SK-N-SH (cell line): ENCODE data around the gene SERPINE2. TPM values are rescaled to one million over a fixed set of nuclear protein-coding genes. Genes with fewer than 3 reads are reported as not detected.

ENCODE experiments used
- CTCF ChIA-PET: fragments of 300-600, 350-600 bp; formaldehyde crosslinking; extraction: SDS; loops from one replicate; lab custom pipeline; 2021; lab: Yijun Ruan, JAX
- POLR2A ChIA-PET: fragments of 350-600 bp; sonication (Branson Sonifier 250); formaldehyde crosslinking; extraction: SDS; loops from one replicate; lab custom pipeline; 2020; ENCODE audit warnings: antibody characterized with exemption, inconsistent platforms; lab: Yijun Ruan, JAX
- DNase-seq: peaks from one replicate; pipeline ENCODE4 v3.0.0; 2012
- H2AFZ ChIP-seq: fragments of 200-600 bp; sonication (generic); 2 replicates; pipeline ENCODE4 v1.8.1; 2016; ENCODE audit warnings: antibody characterized with exemption, mild to moderate bottlenecking, low read depth
- H3F3A ChIP-seq: fragments of 200-600 bp; sonication (generic); replicated peaks from 2 replicates; pipeline ENCODE3; 2016; ENCODE audit warnings: antibody characterized with exemption, mild to moderate bottlenecking; ENCODE audit not compliant: insufficient read depth
- H3K27ac ChIP-seq, 2 experiments: fragments of 200-500 bp in 1 of 2; fragments of 200-600 bp in 1 of 2; sonication (Bioruptor generic) in 1 of 2; sonication (generic), shearing (Covaris generic) in 1 of 2; 2 replicates each; pipeline versions ENCODE4 v1.5.1 to v1.6.1; 2014 to 2016; ENCODE audit warnings: low read depth in 2 of 2, inconsistent platforms in 1 of 2, low read length in 1 of 2, mild to moderate bottlenecking in 1 of 2, mixed read lengths in 1 of 2
- H3K27me3 ChIP-seq: fragments of 200-600 bp; sonication (generic), shearing (Covaris generic); 2 replicates; pipeline ENCODE4 v1.6.1; 2016; ENCODE audit warnings: mixed run types; ENCODE audit not compliant: insufficient read depth
- H3K36me3 ChIP-seq, 2 experiments: fragments of 200-500 bp in 1 of 2; fragments of 200-600 bp in 1 of 2; sonication (Bioruptor generic) in 1 of 2; sonication (generic) in 1 of 2; replicated peaks in 1 of 2; 2 replicates each; pipeline versions ENCODE3 to v1.5.1; 2014 to 2016; ENCODE audit warnings: low read length in 1 of 2, mild to moderate bottlenecking in 1 of 2; ENCODE audit not compliant: insufficient read depth in 2 of 2, control insufficient read depth in 1 of 2
- H3K4me1 ChIP-seq, 2 experiments: fragments of 200-500 bp in 1 of 2; fragments of 200-600 bp in 1 of 2; sonication (Bioruptor generic) in 1 of 2; sonication (generic), shearing (Covaris generic) in 1 of 2; 2 replicates each; pipeline versions ENCODE4 v1.5.1 to v1.6.1; 2014 to 2016; ENCODE audit warnings: low read depth in 1 of 2, low read length in 1 of 2, mixed run types in 1 of 2; ENCODE audit not compliant: insufficient read depth in 2 of 2, control insufficient read depth in 1 of 2
- H3K4me2 ChIP-seq: fragments of 200-600 bp; sonication (generic), shearing (Covaris generic); 2 replicates; pipeline ENCODE4 v1.6.1; 2017; ENCODE audit warnings: mixed run types
- H3K4me3 ChIP-seq, 2 experiments: fragments of 200-500 bp in 1 of 2; fragments of 200-600 bp in 1 of 2; sonication (Bioruptor generic) in 1 of 2; sonication (generic), shearing (Covaris generic) in 1 of 2; 2 replicates each; pipeline versions ENCODE4 v1.5.1 to v1.8.1; 2014 to 2016; ENCODE audit warnings: low read depth in 2 of 2, inconsistent platforms in 1 of 2, low read length in 1 of 2, mild to moderate bottlenecking in 1 of 2, mixed read lengths in 1 of 2, moderate library complexity in 1 of 2
- H3K79me2 ChIP-seq: fragments of 200-600 bp; sonication (generic); 2 replicates; pipeline ENCODE4 v1.8.1; 2017; ENCODE audit warnings: mild to moderate bottlenecking; ENCODE audit not compliant: insufficient read depth
- H3K9ac ChIP-seq: fragments of 200-600 bp; sonication (generic); 2 replicates; pipeline ENCODE4 v1.6.1; 2017; ENCODE audit warnings: mixed run types
- H3K9me2 ChIP-seq: fragments of 200-600 bp; sonication (generic); 2 replicates; pipeline ENCODE4 v1.6.1; 2017; ENCODE audit warnings: mixed run types
- H3K9me3 ChIP-seq: fragments of 200-600 bp; sonication (generic); 2 replicates; pipeline ENCODE4 v1.6.1; 2017; ENCODE audit warnings: mixed run types, mild to moderate bottlenecking, moderate library complexity
- H4K20me1 ChIP-seq: fragments of 200-600 bp; sonication (generic); 2 replicates; pipeline ENCODE4 v1.6.1; 2017; ENCODE audit warnings: mild to moderate bottlenecking, mixed run types; ENCODE audit not compliant: insufficient read depth
- CHD2 ChIP-seq: fragments of 150-350 bp; IDR thresholded peaks from 2 replicates; pipeline ENCODE4 v1.6.1; 2018; ENCODE audit warnings: low read length; ENCODE audit not compliant: partially characterized antibody
- CTCF ChIP-seq: fragments of 200-600 bp; sonication (generic); IDR thresholded peaks from 2 replicates; pipeline ENCODE4 v1.6.1; 2017; ENCODE audit warnings: antibody characterized with exemption, mild to moderate bottlenecking, moderate library complexity
- ELF1 ChIP-seq: IDR thresholded peaks from 2 replicates; pipeline ENCODE4 v1.4.0; 2012
- MAX ChIP-seq: IDR thresholded peaks from 2 replicates; pipeline ENCODE4 v1.4.0; 2012; ENCODE audit warnings: low read depth
- MEF2A ChIP-seq: IDR thresholded peaks from 2 replicates; pipeline ENCODE4 v1.4.0; 2012; ENCODE audit warnings: low read depth, borderline replicate concordance
- MXI1 ChIP-seq: IDR thresholded peaks from 2 replicates; pipeline ENCODE4 v1.6.1; 2012; ENCODE audit warnings: mild to moderate bottlenecking, low read depth, low read length, improper control_type of control experiment
- RFX5 ChIP-seq: IDR thresholded peaks from 2 replicates; pipeline ENCODE4 v1.6.1; 2012; ENCODE audit warnings: mild to moderate bottlenecking, improper control_type of control experiment, low read length
- RXRA ChIP-seq: IDR thresholded peaks from 2 replicates; pipeline ENCODE4 v1.4.0; 2012; ENCODE audit warnings: low read depth, mild to moderate bottlenecking, borderline replicate concordance
- SMC3 ChIP-seq: IDR thresholded peaks from 2 replicates; pipeline ENCODE4 v1.6.1; 2012; ENCODE audit warnings: low read depth, low read length, improper control_type of control experiment
- TAF1 ChIP-seq: IDR thresholded peaks from 2 replicates; pipeline ENCODE4 v1.6.1; 2012; ENCODE audit warnings: low read depth, mild to moderate bottlenecking, low read length, moderate library complexity, borderline replicate concordance
- TCF12 ChIP-seq: IDR thresholded peaks from 2 replicates; pipeline ENCODE4 v1.4.0; 2012
- TEAD4 ChIP-seq: IDR thresholded peaks from 2 replicates; pipeline ENCODE4 v1.4.0; 2012; ENCODE audit warnings: mild to moderate bottlenecking, borderline replicate concordance; ENCODE audit not compliant: insufficient read depth
- USF1 ChIP-seq: IDR thresholded peaks from 2 replicates; pipeline ENCODE4 v1.4.0; 2012; ENCODE audit warnings: low read depth, borderline replicate concordance
- USF2 ChIP-seq: fragments of 150-350 bp; IDR thresholded peaks from 2 replicates; pipeline ENCODE4 v1.6.1; 2017; ENCODE audit warnings: antibody characterized with exemption, low read length, low read depth, borderline replicate concordance
- WGBS: methylation state at CpG from one replicate; pipeline ENCODE4 v1.1.6; 2017; ENCODE audit warnings: low lambda C conversion rate; 5-methylcytosine and 5-hydroxymethylcytosine counted together
- polyA plus RNA-seq, 3 experiments: library from polyadenylated mRNA; depleted of rRNA; stranded (reverse); fragments of >200 nt; gene quantifications; 2 replicates each; pipeline ENCODE4 v1.2.3, GENCODE V29; 2012

Gene SERPINE2
- polyA plus RNA-seq, 1 of the 3 experiments (the other 2 are of a cell fraction) = 249 TPM

GRCh38 chr2:223950448-223951347 lies 88.4 kb downstream of the SERPINE2 start:
- Histone ChIP-seq H2AFZ (no peak overlapping the region), H3K9me3 (no peaks in the 10 kb centered on the region), H3K4me2 (no peak overlapping the region), H3K9me2 (no peaks in the 10 kb centered on the region), H3K79me2 (no peaks in the 10 kb centered on the region), H3K36me3 (no peaks in the 10 kb centered on the region), H4K20me1 (no peaks in the 10 kb centered on the region), H3K4me1 (peaks cover 0 to 8% of the 10 kb centered on the region in 2 experiments; a peak in 3 of 4 replicates), H3K27me3 (no peaks in the 10 kb centered on the region), H3F3A (no peaks in the 10 kb centered on the region), H3K27ac (no peak overlapping the region), H3K9ac (no peak overlapping the region), H3K4me3 (no peak overlapping the region)
- no peak for TF ChIP-seq USF2
- no peak for TF ChIP-seq MEF2A
- TF ChIP-seq CTCF = no peak
- no peak for TF ChIP-seq SMC3
- TF ChIP-seq TAF1 = no peak
- TF ChIP-seq USF1 = no peak
- no peak for TF ChIP-seq CHD2
- 84% methylated on average over 3 of the region's 3 CpGs for WGBS
- CTCF ChIA-PET = interaction anchor here (0.6 kb wide), 1 partner anchor 20 kb away, joined by 3 read pairs; no protein-coding TSS in a partner anchor
- POLR2A ChIA-PET = interaction anchor here (0.7 kb wide), 1 partner anchor 18 kb away, joined by 3 read pairs; no protein-coding TSS in a partner anchor
- DNase-seq = no peak

GRCh38 chr2:223949241-223949840 lies 89.7 kb downstream of the SERPINE2 start:
- Histone ChIP-seq H3K9me3 (no peaks in the 10 kb centered on the region), H3K36me3 (no peaks in the 10 kb centered on the region), H3K27ac (no peak overlapping the region), H3K27me3 (no peaks in the 10 kb centered on the region), H3K4me2 (no peak overlapping the region), H3K79me2 (peaks cover 12% of the 10 kb centered on the region), H3F3A (no peaks in the 10 kb centered on the region), H3K4me1 (peaks cover 0 to 8% of the 10 kb centered on the region in 2 experiments; a peak in 3 of 4 replicates), H3K9me2 (no peaks in the 10 kb centered on the region), H3K4me3 (no peak overlapping the region), H4K20me1 (no peaks in the 10 kb centered on the region), H2AFZ (no peak overlapping the region), H3K9ac (no peak overlapping the region)
- ChIA-PET CTCF (interaction anchor here (0.6 kb wide), 1 partner anchor 137 kb away, joined by 3 read pairs; no protein-coding TSS in a partner anchor), POLR2A (no interaction called here)
- DNase-seq = no peak
- no peak for TF ChIP-seq ELF1
- no peak for TF ChIP-seq USF1
- TF ChIP-seq MEF2A = no peak
- no peak for TF ChIP-seq TCF12
- TF ChIP-seq RFX5 = no peak
- TF ChIP-seq MAX = no peak
- TF ChIP-seq MXI1 = no peak
- TF ChIP-seq SMC3 = no peak
- TF ChIP-seq RXRA = no peak
- no peak for TF ChIP-seq TEAD4
- WGBS = 61% methylated on average over 3 of the region's 3 CpGs
